Thoracic aorta (tissue), 2 donors: Measurements from ENCODE around the gene ACTR10. TPM values are rescaled to one million over a fixed set of nuclear protein-coding genes. Genes with fewer than 3 reads are reported as not detected.

Experiments
- ATAC-seq: fragments of 150-250 bp; one replicate; pipeline ENCODE4 v1.8.0; 2017; ENCODE audit warnings: low read depth; ENCODE audit not compliant: insufficient number of reproducible peaks, low FRiP score
- DNase-seq: peaks from one replicate; pipeline ENCODE4 v3.0.0-alpha.2; 2020; ENCODE audit warnings: low spot score
- H3K27ac ChIP-seq, 2 donors: fragments of 200-600 bp; sonication (generic); 1 replicate in 1 of 2; 2 replicates in 1 of 2; pipeline ENCODE4 v1.5.1; 2016; ENCODE audit warnings: mild to moderate bottlenecking in 2 of 2, moderate library complexity in 2 of 2
- H3K27me3 ChIP-seq: fragments of 200-600 bp; sonication (generic); replicated peaks from 2 replicates; pipeline ENCODE4 v1.6.0; 2016; ENCODE audit warnings: mild to moderate bottlenecking; ENCODE audit not compliant: insufficient read depth
- H3K36me3 ChIP-seq: fragments of 200-600 bp; sonication (generic); one replicate; pipeline ENCODE4 v1.5.1; 2016
- H3K4me1 ChIP-seq, 2 donors: fragments of 200-600 bp; sonication (generic); 1 replicate in 1 of 2; 2 replicates in 1 of 2; pipeline versions ENCODE4 v1.5.1 to v1.6.0; 2016; ENCODE audit warnings: low read depth in 2 of 2, mild to moderate bottlenecking in 1 of 2; ENCODE audit not compliant: control insufficient read depth in 1 of 2
- H3K4me3 ChIP-seq: fragments of 200-600 bp; sonication (generic); 2 replicates; pipeline ENCODE4 v1.5.1; 2016; ENCODE audit warnings: mild to moderate bottlenecking
- H3K9me3 ChIP-seq: fragments of 200-600 bp; sonication (generic); 2 replicates; pipeline ENCODE4 v1.5.1; 2016
- CTCF ChIP-seq: fragments of 200-600 bp; sonication (generic); IDR thresholded peaks from one replicate; pipeline ENCODE4 v1.5.1; 2019; ENCODE audit warnings: antibody characterized with exemption
- total RNA-seq, 2 donors: library from RNA; depleted of rRNA; stranded (reverse); fragments of >200 nt; gene quantifications; one replicate each; pipeline versions ENCODE4 v1.1.0 to v1.2.3, GENCODE V29; 2016

The ACTR10 gene
- total RNA-seq, 2 donors from 2014 or later, result 78.5 to 79.7 TPM

GRCh38 chr14:58276208-58276607 lies 76.3 kb downstream of the ACTR10 start:
- no peak for TF ChIP-seq CTCF
- Histone ChIP-seq H3K27ac (no peak overlapping the region), H3K4me1 (peaks cover 32 to 51% of the 10 kb centered on the region in 2 donors), H3K27me3 (no peaks in the 10 kb centered on the region), H3K4me3 (no peak overlapping the region), H3K36me3 (peaks cover 10% of the 10 kb centered on the region), H3K9me3 (no peaks in the 10 kb centered on the region)
- DNase-seq (no peak), ATAC-seq (no peak)

GRCh38 chr14:58278177-58278576 lies 78.2 kb downstream of the ACTR10 start:
- peaks cover 6% of the 10 kb centered on the region for H3K36me3 ChIP-seq
- DNase-seq (no peak), ATAC-seq (no peak)
- no peak for TF ChIP-seq CTCF
- no peaks in the 10 kb centered on the region for H3K9me3 ChIP-seq
- no peaks in the 10 kb centered on the region for H3K27me3 ChIP-seq
- no peak overlapping the region for H3K27ac ChIP-seq
- no peak overlapping the region for H3K4me3 ChIP-seq
- peaks cover 42 to 54% of the 10 kb centered on the region in 2 donors for H3K4me1 ChIP-seq

GRCh38 chr14:58280954-58281787 lies 81.2 kb downstream of the ACTR10 start:
- peaks cover 2% of the 10 kb centered on the region for H3K36me3 ChIP-seq
- ATAC-seq, result peak; percentile 74
- H3K9me3 ChIP-seq, result no peaks in the 10 kb centered on the region
- H3K4me3 ChIP-seq, result peak overlapping the region; percentile 12
- H3K4me1 ChIP-seq, result peaks cover 28 to 47% of the 10 kb centered on the region in 2 donors
- no peaks in the 10 kb centered on the region for H3K27me3 ChIP-seq
- TF ChIP-seq CTCF, result no peak
- peak overlapping the region; percentile 59 to 72 for H3K27ac ChIP-seq
- DNase-seq, result no peak

GRCh38 chr14:58281969-58282368 lies 82.0 kb downstream of the ACTR10 start:
- no peaks in the 10 kb centered on the region for H3K27me3 ChIP-seq
- H3K9me3 ChIP-seq, result no peaks in the 10 kb centered on the region
- peak overlapping the region; percentile 12 for H3K4me3 ChIP-seq
- ATAC-seq (no peak), DNase-seq (no peak)
- H3K36me3 ChIP-seq, result peaks cover 2% of the 10 kb centered on the region
- H3K27ac ChIP-seq, result peak overlapping the region; percentile 59 to 72
- no peak for TF ChIP-seq CTCF
- H3K4me1 ChIP-seq, result peaks cover 27 to 47% of the 10 kb centered on the region in 2 donors

- H3K27me3 ChIP-seq, result no peaks in the 10 kb centered on the region
- no peak for ATAC-seq
- DNase-seq, result no peak
- H3K9me3 ChIP-seq, result no peaks in the 10 kb centered on the region
- no peak for TF ChIP-seq CTCF
- H3K36me3 ChIP-seq, result peaks cover 7% of the 10 kb centered on the region
- peaks cover 33 to 58% of the 10 kb centered on the region in 2 donors for H3K4me1 ChIP-seq
- H3K4me3 ChIP-seq, result no peak overlapping the region
- H3K27ac ChIP-seq, result peak overlapping the region in 1 of 2 donors; percentile 72
Observed at GRCh38 chr14:58282925-58283593, 83.1 kb downstream of the ACTR10 start.
